B cell (primary cell): ENCODE data around the gene CCDC7.

Experiments used
- EZH2 ChIP-seq: IDR thresholded peaks from 2 replicates; pipeline ENCODE4 v1.6.1; 2012; ENCODE audit warnings: borderline replicate concordance, low read depth, mild to moderate bottlenecking, moderate library complexity, low read length; ENCODE audit not compliant: insufficient read depth, poor library complexity, severe bottlenecking
- TF ChIP-seq, protein P1 (sequence below): fragments of 200-600 bp; IDR thresholded peaks from one replicate; pipeline ENCODE4 v1.8.0; 2022; ENCODE audit warnings: antibody characterized with exemption, mild to moderate bottlenecking

DNA sequence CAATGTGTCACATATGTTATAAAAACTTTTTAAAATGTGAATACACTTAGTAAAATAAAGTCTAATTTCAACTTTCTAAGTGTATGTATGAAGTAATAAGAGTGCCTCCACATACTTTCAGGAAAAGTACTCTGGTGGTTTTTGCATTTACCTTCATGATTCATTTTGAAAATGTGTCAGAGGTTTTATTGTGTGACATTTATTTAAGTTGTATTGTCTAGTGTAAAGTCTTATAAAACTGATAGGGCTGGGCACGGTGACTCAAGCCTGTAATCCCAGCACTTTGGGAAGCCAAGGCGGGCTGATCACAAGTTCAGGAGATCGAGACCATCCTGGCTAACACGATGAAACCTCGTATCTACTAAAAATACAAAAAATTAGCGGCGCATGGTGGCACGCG is 285.6 kb downstream of the CCDC7 start:
- TF ChIP-seq, protein P1, sequence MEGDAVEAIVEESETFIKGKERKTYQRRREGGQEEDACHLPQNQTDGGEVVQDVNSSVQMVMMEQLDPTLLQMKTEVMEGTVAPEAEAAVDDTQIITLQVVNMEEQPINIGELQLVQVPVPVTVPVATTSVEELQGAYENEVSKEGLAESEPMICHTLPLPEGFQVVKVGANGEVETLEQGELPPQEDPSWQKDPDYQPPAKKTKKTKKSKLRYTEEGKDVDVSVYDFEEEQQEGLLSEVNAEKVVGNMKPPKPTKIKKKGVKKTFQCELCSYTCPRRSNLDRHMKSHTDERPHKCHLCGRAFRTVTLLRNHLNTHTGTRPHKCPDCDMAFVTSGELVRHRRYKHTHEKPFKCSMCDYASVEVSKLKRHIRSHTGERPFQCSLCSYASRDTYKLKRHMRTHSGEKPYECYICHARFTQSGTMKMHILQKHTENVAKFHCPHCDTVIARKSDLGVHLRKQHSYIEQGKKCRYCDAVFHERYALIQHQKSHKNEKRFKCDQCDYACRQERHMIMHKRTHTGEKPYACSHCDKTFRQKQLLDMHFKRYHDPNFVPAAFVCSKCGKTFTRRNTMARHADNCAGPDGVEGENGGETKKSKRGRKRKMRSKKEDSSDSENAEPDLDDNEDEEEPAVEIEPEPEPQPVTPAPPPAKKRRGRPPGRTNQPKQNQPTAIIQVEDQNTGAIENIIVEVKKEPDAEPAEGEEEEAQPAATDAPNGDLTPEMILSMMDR = no peak
- TF ChIP-seq EZH2 = no peak
